ENCODE measurements around the gene ERN1. TPM values are rescaled to one million over a fixed set of nuclear protein-coding genes. Genes with fewer than 3 reads are reported as not detected.
A peak's percentile ranks its signal among the peaks of the same experiment; 100 is the strongest.
"Not testable (repeated sequence)": the region's sequence is repeated elsewhere in the genome, so short reads cannot be mapped to it uniquely, and the experiment has no call there.

Gene ERN1
- polyA plus RNA-seq, 4 donors, result 2.2 to 11.3 (median 6.5) TPM

DNA sequence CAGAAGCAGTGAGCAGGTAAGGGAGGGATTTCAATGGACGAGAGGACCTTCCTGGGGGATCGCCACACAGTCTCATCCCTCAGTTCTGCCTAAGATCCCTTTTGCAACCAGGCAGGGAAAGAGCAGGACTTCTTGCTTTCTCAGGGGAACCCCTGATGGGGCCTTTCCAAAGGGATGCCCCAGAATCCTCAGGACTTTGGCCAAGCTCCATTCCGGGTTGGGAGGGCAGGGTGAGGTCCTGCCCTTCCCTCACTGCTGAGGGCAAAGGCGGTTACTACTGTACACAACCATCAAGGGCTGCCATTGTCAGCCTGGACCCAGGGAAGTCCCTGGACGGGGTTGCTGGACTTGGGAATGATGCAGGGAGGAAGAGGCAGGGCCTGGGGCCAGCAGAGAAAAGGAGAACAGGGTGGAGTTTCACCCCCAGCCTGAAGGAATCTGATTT, 122.1 kb downstream of the ERN1 start:
- Histone ChIP-seq H3K9me3 (ENCODE audit: control insufficient read depth in 2 of 2, insufficient read depth in 1 of 2, low read depth in 1 of 2, low read length in 1 of 2) (peaks cover 0 to 5% of the 10 kb centered on the region in 2 donors), H3K4me3 (ENCODE audit: low read depth in 1 of 3, low read length in 3 of 3) (no peak overlapping the region), H3K36me3 (ENCODE audit: control insufficient read depth in 3 of 3, insufficient read depth in 2 of 3, low read depth in 1 of 3, low read length in 3 of 3) (peaks cover 0 to 15% (median 0%) of the 10 kb centered on the region in 3 donors), H3K27me3 (ENCODE audit: control insufficient read depth in 3 of 3, insufficient read depth in 3 of 3, low read length in 3 of 3) (no peaks in the 10 kb centered on the region), H3K27ac (ENCODE audit: low read depth in 1 of 3, low read length in 2 of 3) (peak overlapping the region in 2 of 3 donors; percentile 37 to 72), H3K4me1 (ENCODE audit: control insufficient read depth in 3 of 3, insufficient read depth in 2 of 3, low read depth in 1 of 3, low read length in 2 of 3) (peaks cover 0 to 42% (median 0%) of the 10 kb centered on the region in 3 donors)
- DNase-seq, result peak; percentile 37 to 79
- WGBS, 3 donors, result 36 to 53% (median 51%) methylated on average over 5 of the region's 5 CpGs
- no peak for FAIRE-seq

DNA sequence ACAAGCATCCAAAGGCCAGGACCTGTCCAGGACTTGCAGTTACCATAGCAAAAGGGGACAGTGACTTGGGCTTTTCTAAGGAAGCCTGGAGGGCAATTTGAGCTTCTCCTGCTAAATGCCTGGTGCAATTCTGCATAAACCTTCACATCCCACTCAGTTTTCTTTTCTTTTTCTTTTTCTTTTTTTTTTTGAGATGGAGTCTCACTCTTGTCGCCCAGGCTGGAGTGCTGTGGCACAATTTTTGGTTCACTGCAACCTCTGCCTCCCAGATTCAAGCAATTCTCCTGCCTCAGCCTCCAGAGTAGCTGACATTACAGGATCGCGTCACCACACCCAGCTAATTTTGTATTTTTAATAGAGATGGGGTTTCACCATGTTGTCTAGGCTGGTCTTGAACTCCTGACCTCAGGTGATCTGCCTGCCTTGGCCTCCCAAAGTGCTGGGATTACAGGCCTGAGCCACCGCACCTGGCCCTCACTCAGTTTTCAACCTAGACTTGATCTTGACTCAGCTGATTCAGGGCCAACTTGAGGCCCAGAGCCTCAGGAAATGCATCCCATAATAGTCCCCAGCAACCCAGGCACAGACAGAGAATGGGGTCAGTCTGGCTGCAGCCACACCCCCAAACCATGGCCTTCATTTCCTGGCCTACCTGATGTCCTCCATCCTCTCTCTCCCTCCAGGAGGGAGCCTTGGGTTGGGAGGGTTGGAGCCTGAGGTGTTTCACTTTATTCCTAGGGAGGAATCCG, 122.7 kb downstream of the ERN1 start:
- H3K4me3 ChIP-seq (ENCODE audit: low read depth in 1 of 3, low read length in 3 of 3); FAIRE-seq; H3K9me3 ChIP-seq (ENCODE audit: control insufficient read depth in 2 of 2, insufficient read depth in 1 of 2, low read depth in 1 of 2, low read length in 1 of 2); H3K27me3 ChIP-seq (ENCODE audit: control insufficient read depth in 3 of 3, insufficient read depth in 3 of 3, low read length in 3 of 3): not testable (repeated sequence)
- peaks cover 0 to 15% (median 0%) of the 10 kb centered on the region in 3 donors for H3K36me3 ChIP-seq (ENCODE audit: control insufficient read depth in 3 of 3, insufficient read depth in 2 of 3, low read depth in 1 of 3, low read length in 3 of 3)
- peak overlapping the region in 2 of 3 donors; percentile 37 to 72 for H3K27ac ChIP-seq (ENCODE audit: low read depth in 1 of 3, low read length in 2 of 3)
- peak in 1 of 2 donors; percentile 45 for DNase-seq
- peaks cover 0 to 42% (median 0%) of the 10 kb centered on the region in 3 donors for H3K4me1 ChIP-seq (ENCODE audit: control insufficient read depth in 3 of 3, insufficient read depth in 2 of 3, low read depth in 1 of 3, low read length in 2 of 3)
- WGBS, 3 donors, result 84 to 96% (median 92%) methylated on average over 5 of the region's 5 CpGs

DNA sequence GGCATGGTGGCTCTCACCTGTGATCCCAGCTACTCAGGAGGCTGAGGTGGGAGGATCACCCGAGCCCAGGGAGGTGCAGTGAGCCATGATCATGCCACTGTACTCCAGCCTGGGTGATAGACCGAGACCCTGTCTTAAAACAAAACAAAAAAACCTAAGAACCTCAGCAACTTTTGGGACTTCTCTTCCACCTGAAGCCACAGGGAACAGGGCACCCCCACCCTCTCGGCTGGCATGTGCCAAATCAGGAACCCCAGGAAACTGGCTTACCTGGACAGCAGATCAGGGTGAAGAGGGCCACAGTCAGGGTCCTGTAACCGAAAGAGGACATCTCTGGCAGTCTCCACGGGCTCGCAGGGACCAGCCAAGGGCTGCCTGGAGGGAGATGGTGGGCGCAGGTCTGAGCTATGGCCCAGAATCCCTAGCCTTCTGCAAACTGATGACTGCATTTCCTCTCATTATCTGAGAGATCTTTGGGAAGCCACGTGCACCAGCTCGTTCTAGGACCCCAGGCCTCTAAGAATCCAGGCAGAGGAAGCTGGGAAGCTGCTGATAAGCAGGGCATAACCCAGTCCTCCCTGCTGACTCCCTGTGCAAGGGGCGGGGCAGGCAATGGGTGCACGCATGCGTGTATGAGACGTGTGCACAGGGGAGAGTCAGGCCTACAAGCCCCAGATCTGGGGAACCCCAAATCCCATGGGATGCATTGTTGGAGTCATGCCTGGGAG, 123.4 kb downstream of the ERN1 start:
- DNase-seq, result peak; percentile 35 to 68
- Histone ChIP-seq H3K9me3 (ENCODE audit: control insufficient read depth in 2 of 2, insufficient read depth in 1 of 2, low read depth in 1 of 2, low read length in 1 of 2) (peaks cover 0 to 5% of the 10 kb centered on the region in 2 donors), H3K4me1 (ENCODE audit: control insufficient read depth in 3 of 3, insufficient read depth in 2 of 3, low read depth in 1 of 3, low read length in 2 of 3) (peaks cover 0 to 42% (median 0%) of the 10 kb centered on the region in 3 donors), H3K27ac (ENCODE audit: low read depth in 1 of 3, low read length in 2 of 3) (peak overlapping the region in 2 of 3 donors; percentile 67 to 72), H3K36me3 (ENCODE audit: control insufficient read depth in 3 of 3, insufficient read depth in 2 of 3, low read depth in 1 of 3, low read length in 3 of 3) (peaks cover 0 to 15% (median 0%) of the 10 kb centered on the region in 3 donors), H3K4me3 (ENCODE audit: low read depth in 1 of 3, low read length in 3 of 3) (no peak overlapping the region), H3K27me3 (ENCODE audit: control insufficient read depth in 3 of 3, insufficient read depth in 3 of 3, low read length in 3 of 3) (no peaks in the 10 kb centered on the region)
- 62 to 74% (median 65%) methylated on average over 13 of the region's 13 CpGs for WGBS, 3 donors
- no peak for FAIRE-seq

DNA sequence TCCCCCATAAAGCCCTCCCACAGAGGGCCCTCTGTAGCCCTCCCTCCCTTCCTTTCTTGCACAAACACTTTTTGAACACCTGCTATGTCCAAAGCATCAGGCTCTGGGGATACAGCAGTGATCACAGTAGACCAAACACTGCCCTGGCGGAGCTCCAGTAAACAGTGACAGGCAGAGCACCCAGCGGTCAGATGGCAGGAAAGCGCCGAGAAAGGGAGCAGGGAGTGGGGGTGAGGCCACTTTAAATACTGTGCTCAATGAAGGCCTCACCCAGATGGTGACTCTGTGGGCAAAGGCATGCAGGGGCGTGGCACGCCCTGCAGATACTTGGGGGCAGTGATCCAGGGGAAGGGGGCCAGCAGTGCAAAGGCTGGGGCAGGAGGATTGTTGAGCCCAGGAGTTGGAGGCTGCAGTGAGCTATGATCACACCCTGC, 124.2 kb downstream of the ERN1 start:
- no peak for FAIRE-seq
- Histone ChIP-seq H3K27ac (ENCODE audit: low read depth in 1 of 3, low read length in 2 of 3) (peak overlapping the region in 2 of 3 donors; percentile 12 to 42), H3K9me3 (ENCODE audit: control insufficient read depth in 2 of 2, insufficient read depth in 1 of 2, low read depth in 1 of 2, low read length in 1 of 2) (peaks cover 0 to 5% of the 10 kb centered on the region in 2 donors), H3K36me3 (ENCODE audit: control insufficient read depth in 3 of 3, insufficient read depth in 2 of 3, low read depth in 1 of 3, low read length in 3 of 3) (peaks cover 0 to 15% (median 0%) of the 10 kb centered on the region in 3 donors), H3K4me3 (ENCODE audit: low read depth in 1 of 3, low read length in 3 of 3) (no peak overlapping the region), H3K27me3 (ENCODE audit: control insufficient read depth in 3 of 3, insufficient read depth in 3 of 3, low read length in 3 of 3) (no peaks in the 10 kb centered on the region), H3K4me1 (ENCODE audit: control insufficient read depth in 3 of 3, insufficient read depth in 2 of 3, low read depth in 1 of 3, low read length in 2 of 3) (peaks cover 0 to 42% (median 0%) of the 10 kb centered on the region in 3 donors)
- peak; percentile 47 to 61 for DNase-seq
- 18 to 38% (median 29%) methylated on average over 6 of the region's 6 CpGs for WGBS, 3 donors

DNA sequence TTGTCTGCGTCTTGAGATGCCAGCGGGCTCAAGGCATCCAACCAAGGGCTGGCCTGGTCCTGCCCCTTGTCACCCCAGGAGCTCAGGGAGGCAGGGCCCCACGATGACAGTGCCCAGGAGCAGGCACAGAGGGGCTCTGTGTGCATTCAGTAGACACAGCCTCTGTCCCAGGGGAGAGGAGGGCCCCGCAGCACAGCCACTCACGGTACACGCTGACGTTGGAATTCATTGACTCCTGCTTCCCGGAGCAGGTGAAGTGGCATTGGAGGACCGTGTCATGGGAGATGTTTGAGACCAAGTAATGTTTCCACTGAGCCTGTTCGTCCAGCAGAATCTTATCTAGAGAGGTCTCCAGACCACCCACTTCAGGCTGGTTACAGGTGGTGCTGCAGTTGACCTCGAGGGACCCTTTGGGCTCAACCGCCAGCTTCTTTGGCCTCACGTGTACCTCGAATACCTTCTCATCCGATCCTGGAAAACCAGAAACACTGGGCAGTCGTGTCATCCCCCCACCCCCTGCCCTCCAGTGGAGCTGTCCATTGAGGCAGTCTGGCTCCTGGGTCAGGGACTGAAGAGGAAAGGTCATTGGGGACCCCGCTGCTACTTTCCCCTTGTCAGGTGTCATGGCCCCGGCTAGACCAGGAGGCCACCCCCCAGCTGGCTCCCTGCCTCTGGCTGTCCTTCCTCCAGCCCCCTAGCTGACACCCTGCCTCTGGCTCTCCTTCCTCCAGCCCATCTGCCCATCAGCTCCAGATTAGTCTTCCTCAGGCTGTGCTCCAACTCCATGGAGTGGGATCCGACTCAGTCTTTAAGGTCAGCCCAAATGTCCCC, 124.8 kb downstream of the ERN1 start:
- DNase-seq, result no peak
- no peaks in the 10 kb centered on the region for H3K27me3 ChIP-seq (ENCODE audit: control insufficient read depth in 3 of 3, insufficient read depth in 3 of 3, low read length in 3 of 3)
- 78 to 85% (median 84%) methylated on average over 19 of the region's 19 CpGs for WGBS, 3 donors
- H3K36me3 ChIP-seq (ENCODE audit: control insufficient read depth in 3 of 3, insufficient read depth in 2 of 3, low read depth in 1 of 3, low read length in 3 of 3), result peaks cover 0 to 15% (median 0%) of the 10 kb centered on the region in 3 donors
- FAIRE-seq, result no peak
- H3K27ac ChIP-seq (ENCODE audit: low read depth in 1 of 3, low read length in 2 of 3), result peak overlapping the region in 1 of 3 donors; percentile 12
- H3K4me3 ChIP-seq (ENCODE audit: low read depth in 1 of 3, low read length in 3 of 3), result no peak overlapping the region
- peaks cover 0 to 42% (median 0%) of the 10 kb centered on the region in 3 donors for H3K4me1 ChIP-seq (ENCODE audit: control insufficient read depth in 3 of 3, insufficient read depth in 2 of 3, low read depth in 1 of 3, low read length in 2 of 3)
- H3K9me3 ChIP-seq (ENCODE audit: control insufficient read depth in 2 of 2, insufficient read depth in 1 of 2, low read depth in 1 of 2, low read length in 1 of 2), result peaks cover 0 to 3% of the 10 kb centered on the region in 2 donors

DNA sequence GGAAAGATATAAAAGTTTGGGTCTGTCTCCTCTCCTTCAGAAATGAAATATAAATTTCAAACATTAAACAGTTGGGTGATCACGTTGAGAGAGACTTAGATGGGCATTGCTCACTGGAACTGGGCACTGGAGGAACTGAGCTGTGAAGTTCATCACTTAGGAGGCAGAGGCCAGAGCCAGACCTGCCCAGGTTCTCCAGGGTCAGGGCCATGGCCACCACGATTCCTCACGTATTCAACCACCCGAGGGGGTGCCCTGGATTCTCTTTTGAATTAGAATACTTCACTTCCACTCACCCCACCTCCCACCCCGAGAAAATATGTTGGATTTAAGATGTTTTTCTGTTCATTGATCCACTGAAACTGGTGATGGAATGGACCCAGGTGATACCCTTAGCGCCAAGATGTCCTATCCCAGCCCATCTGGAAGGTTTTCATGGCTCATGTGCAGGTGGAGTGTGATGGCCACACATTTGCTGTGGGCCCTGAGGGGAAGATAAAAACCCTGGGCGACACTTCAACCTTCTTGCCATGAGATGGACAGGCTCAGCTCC, 125.7 kb downstream of the ERN1 start:
- no peak overlapping the region for H3K4me3 ChIP-seq (ENCODE audit: low read depth in 1 of 3, low read length in 3 of 3)
- no peaks in the 10 kb centered on the region for H3K9me3 ChIP-seq (ENCODE audit: control insufficient read depth in 2 of 2, insufficient read depth in 1 of 2, low read depth in 1 of 2, low read length in 1 of 2)
- 91 to 94% (median 92%) methylated on average over 7 of the region's 7 CpGs for WGBS, 3 donors
- H3K27ac ChIP-seq (ENCODE audit: low read depth in 1 of 3, low read length in 2 of 3), result no peak overlapping the region
- peaks cover 0 to 15% (median 0%) of the 10 kb centered on the region in 3 donors for H3K36me3 ChIP-seq (ENCODE audit: control insufficient read depth in 3 of 3, insufficient read depth in 2 of 3, low read depth in 1 of 3, low read length in 3 of 3)
- DNase-seq, result no peak
- no peak for FAIRE-seq
- peaks cover 0 to 42% (median 0%) of the 10 kb centered on the region in 3 donors for H3K4me1 ChIP-seq (ENCODE audit: control insufficient read depth in 3 of 3, insufficient read depth in 2 of 3, low read depth in 1 of 3, low read length in 2 of 3)
- no peaks in the 10 kb centered on the region for H3K27me3 ChIP-seq (ENCODE audit: control insufficient read depth in 3 of 3, insufficient read depth in 3 of 3, low read length in 3 of 3)

DNA sequence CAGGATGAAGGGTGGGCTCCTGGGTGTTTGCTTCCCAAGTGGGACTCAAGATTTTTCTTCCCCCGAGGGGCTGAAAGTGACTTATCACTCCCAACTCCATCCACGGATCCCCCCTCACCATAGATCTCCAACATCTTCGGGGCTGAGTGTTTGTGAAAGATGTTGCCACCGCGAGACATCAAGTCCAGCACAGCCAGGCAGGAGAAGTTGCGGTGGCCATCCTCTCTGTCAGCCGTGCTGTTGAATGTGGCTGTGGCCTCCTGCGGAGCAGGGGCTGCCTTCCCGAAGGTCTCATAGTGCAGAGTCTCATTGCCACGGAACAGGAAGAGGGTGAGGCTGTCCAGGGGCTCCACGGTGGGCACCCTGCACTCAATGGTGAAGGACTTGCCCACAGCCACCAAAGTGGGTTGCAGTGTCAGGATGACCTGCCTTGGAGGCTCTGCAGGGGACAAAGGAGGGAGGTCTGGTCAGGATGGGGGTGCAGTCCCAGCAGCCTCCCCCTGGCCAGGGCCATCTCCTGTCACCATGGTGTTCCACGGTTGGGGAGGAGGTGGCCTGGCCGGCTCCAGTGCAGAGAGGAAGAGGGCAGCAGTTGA, 126.3 kb downstream of the ERN1 start:
- no peak for FAIRE-seq

More for the DNA sequence above, 126.3 kb downstream of the ERN1 start:
- Histone ChIP-seq H3K27ac (ENCODE audit: low read depth in 1 of 3, low read length in 2 of 3) (no peak overlapping the region), H3K36me3 (ENCODE audit: control insufficient read depth in 3 of 3, insufficient read depth in 2 of 3, low read depth in 1 of 3, low read length in 3 of 3) (peaks cover 0 to 15% (median 0%) of the 10 kb centered on the region in 3 donors), H3K4me1 (ENCODE audit: control insufficient read depth in 3 of 3, insufficient read depth in 2 of 3, low read depth in 1 of 3, low read length in 2 of 3) (peaks cover 0 to 39% (median 2%) of the 10 kb centered on the region in 3 donors), H3K27me3 (ENCODE audit: control insufficient read depth in 3 of 3, insufficient read depth in 3 of 3, low read length in 3 of 3) (no peaks in the 10 kb centered on the region), H3K4me3 (ENCODE audit: low read depth in 1 of 3, low read length in 3 of 3) (no peak overlapping the region), H3K9me3 (ENCODE audit: control insufficient read depth in 2 of 2, insufficient read depth in 1 of 2, low read depth in 1 of 2, low read length in 1 of 2) (no peaks in the 10 kb centered on the region)
- 90 to 91% (median 91%) methylated on average over 12 to 13 of the region's 13 CpGs for WGBS, 3 donors
- no peak for DNase-seq
